Measurements from ENCODE around the gene KLHL13.

The KLHL13 gene

DNA sequence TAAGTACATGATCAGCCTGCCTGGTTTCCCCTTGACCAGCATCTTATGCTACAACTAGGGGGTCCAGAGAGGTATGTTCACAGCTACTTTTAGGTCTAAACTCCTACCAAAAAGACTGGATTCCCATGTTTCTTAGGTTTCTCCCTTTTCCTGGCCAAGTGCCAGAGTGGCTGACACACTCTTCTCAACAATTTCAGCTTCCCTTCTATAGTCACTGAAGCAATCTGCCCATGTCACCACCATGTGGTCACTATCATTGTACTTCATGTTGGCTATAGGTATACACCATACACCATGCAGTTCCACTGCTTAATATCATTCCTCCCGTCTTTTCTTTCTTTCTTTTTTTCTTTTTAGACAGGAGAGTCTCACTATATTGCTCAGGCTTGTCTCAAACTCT is 66.9 kb downstream of the KLHL13 start:
- no peak for DNase-seq (ENCODE audit: extremely low read depth, low read depth)
- TF ChIP-seq, protein P1, sequence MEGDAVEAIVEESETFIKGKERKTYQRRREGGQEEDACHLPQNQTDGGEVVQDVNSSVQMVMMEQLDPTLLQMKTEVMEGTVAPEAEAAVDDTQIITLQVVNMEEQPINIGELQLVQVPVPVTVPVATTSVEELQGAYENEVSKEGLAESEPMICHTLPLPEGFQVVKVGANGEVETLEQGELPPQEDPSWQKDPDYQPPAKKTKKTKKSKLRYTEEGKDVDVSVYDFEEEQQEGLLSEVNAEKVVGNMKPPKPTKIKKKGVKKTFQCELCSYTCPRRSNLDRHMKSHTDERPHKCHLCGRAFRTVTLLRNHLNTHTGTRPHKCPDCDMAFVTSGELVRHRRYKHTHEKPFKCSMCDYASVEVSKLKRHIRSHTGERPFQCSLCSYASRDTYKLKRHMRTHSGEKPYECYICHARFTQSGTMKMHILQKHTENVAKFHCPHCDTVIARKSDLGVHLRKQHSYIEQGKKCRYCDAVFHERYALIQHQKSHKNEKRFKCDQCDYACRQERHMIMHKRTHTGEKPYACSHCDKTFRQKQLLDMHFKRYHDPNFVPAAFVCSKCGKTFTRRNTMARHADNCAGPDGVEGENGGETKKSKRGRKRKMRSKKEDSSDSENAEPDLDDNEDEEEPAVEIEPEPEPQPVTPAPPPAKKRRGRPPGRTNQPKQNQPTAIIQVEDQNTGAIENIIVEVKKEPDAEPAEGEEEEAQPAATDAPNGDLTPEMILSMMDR (IDR thresholded peaks at IDR 0.05; ENCODE audit: low read depth, low read length, missing control alignments), result no peak
- no peak overlapping the region for H3K4me3 ChIP-seq (replicated peaks; ENCODE audit: low read depth, low read length)

DNA sequence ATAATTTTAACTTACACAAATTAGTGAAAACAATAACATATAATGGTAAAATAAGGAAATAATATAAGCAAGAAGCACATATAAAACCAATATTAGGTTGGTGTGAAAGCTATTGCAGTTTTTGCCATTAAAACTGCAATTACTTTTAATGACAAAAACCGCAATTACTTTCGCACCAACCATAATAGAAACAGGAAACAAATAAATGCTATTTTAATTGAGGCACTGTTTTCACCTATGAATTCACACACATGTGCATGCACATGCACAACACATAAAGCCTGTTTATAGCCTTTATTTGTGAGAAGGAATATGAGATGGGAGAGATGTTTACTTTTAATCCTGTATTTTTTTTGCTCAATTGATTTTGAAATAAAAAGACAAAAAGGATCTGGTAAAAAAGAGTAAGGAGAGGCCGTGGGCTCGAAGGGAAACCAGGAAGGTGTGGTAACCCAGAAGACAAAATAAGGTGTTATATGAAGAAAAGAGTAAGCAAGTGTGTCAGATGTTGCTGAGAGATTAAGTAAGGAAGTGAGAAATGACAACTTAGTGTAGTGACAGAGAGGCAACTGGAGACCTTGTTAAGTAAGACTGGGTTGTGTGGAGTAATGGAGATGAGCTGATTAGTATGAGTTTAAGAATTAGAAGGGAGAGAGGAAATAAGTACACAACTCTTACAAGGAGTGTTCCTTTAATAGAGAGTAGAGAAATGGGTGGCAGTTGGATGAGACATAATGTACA is 69.0 kb downstream of the KLHL13 start:
- H3K4me3 ChIP-seq (replicated peaks; ENCODE audit: low read depth, low read length), result no peak overlapping the region
- DNase-seq (ENCODE audit: extremely low read depth, low read depth), result no peak
- TF ChIP-seq, protein P1 (IDR thresholded peaks at IDR 0.05; ENCODE audit: low read depth, low read length, missing control alignments), result no peak

DNA sequence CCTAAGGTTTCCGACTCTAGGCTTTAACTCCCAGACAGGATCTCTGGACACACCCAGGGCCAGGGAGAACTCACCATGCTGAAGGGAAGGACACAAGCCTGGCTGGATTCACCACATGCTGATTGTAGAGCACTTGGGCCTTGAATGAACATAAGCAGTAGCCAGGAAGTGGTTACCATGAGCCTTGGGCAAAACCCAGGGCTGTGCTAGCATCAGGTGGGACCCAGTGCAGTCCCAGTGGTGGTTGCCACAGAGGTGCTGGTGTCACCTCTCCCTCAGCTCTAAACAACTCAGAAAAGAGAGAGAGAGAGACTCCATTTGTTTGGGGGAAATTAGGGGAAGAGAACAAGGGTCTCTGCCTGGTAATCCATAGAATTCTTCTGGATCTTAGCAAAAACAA is 77.0 kb downstream of the KLHL13 start:
- DNase-seq (ENCODE audit: extremely low read depth, low read depth), result no peak
- TF ChIP-seq, protein P1 (IDR thresholded peaks at IDR 0.05; ENCODE audit: low read depth, low read length, missing control alignments), result no peak
- H3K4me3 ChIP-seq (replicated peaks; ENCODE audit: low read depth, low read length), result no peak overlapping the region

DNA sequence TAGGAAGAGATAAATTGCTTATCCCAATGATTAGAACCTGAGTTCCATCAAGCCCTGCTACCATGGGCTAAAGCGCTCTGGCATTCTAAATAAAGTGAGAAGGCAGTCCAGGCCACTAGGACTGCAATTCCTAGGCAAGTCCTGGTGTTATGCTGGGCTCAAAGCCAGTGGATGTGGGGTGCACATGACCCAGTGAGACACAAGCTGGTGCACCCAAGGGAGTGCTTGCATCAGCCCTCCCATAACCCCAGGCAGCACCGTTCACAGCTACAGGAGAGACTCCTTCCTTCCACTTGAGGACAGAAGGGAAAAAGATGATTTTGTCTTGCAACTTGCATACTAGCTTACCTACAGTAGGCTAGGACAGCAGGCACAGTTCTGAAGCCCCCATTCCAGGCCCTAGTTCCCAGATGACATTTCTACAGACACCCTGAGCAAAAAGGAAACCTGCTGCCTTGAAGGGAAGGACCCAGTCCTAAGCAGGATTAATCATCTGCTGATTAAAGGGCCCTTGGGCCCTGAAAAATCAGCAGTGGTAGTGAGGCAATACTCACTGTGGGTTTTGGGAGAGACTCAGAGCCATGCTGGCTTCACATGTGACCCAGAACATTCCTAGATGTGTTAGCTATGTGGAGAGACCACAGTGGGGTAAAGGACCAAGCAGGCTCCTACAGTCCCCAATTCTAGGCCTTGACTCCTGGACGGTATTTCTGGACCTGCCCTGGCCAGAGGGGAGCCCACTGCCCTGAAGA is 77.8 kb downstream of the KLHL13 start:
- TF ChIP-seq, protein P1 (IDR thresholded peaks at IDR 0.05; ENCODE audit: low read depth, low read length, missing control alignments), result no peak
- no peak for DNase-seq (ENCODE audit: extremely low read depth, low read depth)
- no peak overlapping the region for H3K4me3 ChIP-seq (replicated peaks; ENCODE audit: low read depth, low read length)

DNA sequence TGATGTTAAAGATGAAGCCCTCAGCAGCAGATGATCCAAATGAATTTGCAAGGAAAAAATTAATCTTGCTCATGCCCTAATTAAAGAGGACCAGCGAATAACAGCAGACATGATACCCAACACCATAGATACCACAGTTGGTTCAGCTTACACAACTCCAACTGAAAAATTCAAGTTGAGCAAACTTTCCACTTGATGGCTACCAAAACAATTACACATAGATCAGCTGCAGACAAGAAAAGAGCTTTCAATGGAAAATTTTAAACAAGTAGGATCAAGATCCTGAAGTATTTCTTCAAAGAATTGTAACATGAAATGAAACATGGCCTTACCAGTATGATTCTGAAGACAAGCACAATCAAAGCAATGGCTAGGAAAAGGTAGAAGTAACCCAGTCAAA is 90.0 kb downstream of the KLHL13 start:
- TF ChIP-seq, protein P1 (IDR thresholded peaks at IDR 0.05; ENCODE audit: low read depth, low read length, missing control alignments), result no peak
- DNase-seq (ENCODE audit: extremely low read depth, low read depth), result no peak
- H3K4me3 ChIP-seq (replicated peaks; ENCODE audit: low read depth, low read length), result no peak overlapping the region

DNA sequence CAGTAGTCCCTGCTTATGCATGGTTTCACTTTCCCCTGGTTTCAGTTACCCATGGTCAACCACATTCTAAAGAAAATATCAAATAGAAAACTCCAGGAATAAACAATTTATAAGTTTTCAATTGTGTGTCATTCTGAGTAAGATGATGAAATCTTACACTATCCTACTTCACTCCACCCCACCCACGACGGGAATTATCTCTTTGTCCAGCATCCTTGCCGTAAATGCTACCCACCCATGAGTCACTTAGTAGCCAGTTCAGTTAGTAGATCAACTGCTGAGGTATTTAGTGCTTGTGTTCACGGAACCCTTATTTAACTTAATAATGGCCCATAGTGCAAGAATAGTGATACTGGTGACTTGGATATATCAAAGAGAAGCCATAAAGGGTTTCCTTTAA is 91.4 kb downstream of the KLHL13 start:
- no peak for DNase-seq (ENCODE audit: extremely low read depth, low read depth)
- TF ChIP-seq, protein P1 (IDR thresholded peaks at IDR 0.05; ENCODE audit: low read depth, low read length, missing control alignments), result no peak
- H3K4me3 ChIP-seq (replicated peaks; ENCODE audit: low read depth, low read length), result no peak overlapping the region
